HUES48 (cell line): ENCODE results near the gene LUC7L2.

Source experiments
- H3K27ac ChIP-seq: one replicate; pipeline ENCODE4 v1.7.0; 2013; ENCODE audit warnings: low read depth, low read length, inconsistent platforms
- H3K27me3 ChIP-seq: 2 replicates; pipeline ENCODE4 v1.6.1; 2013; ENCODE audit warnings: mild to moderate bottlenecking, low read length; ENCODE audit not compliant: control insufficient read depth, insufficient read depth
- H3K36me3 ChIP-seq: 2 replicates; pipeline ENCODE4 v1.6.1; 2013; ENCODE audit warnings: low read length; ENCODE audit not compliant: control insufficient read depth, insufficient read depth
- H3K4me1 ChIP-seq: 2 replicates; pipeline ENCODE4 v1.6.1; 2013; ENCODE audit warnings: mild to moderate bottlenecking, low read length; ENCODE audit not compliant: control insufficient read depth, insufficient read depth
- H3K4me3 ChIP-seq: 2 replicates; pipeline ENCODE4 v1.5.1; 2013; ENCODE audit warnings: mild to moderate bottlenecking, low read depth, low read length
- H3K9ac ChIP-seq: 2 replicates; pipeline ENCODE4 v1.6.1; 2013; ENCODE audit warnings: mild to moderate bottlenecking, low read depth, low read length, moderate library complexity
- H3K9me3 ChIP-seq: 2 replicates; pipeline ENCODE4 v1.6.1; 2013; ENCODE audit warnings: low read length; ENCODE audit not compliant: control insufficient read depth, insufficient read depth

LUC7L2 gene

GRCh38 chr7:139370301-139370942 lies 10.7 kb downstream of the LUC7L2 start:
- no peaks in the 10 kb centered on the region for H3K9me3 ChIP-seq
- no peak overlapping the region for H3K4me3 ChIP-seq
- H3K36me3 ChIP-seq = peaks cover 33% of the 10 kb centered on the region
- peaks cover 43% of the 10 kb centered on the region for H3K4me1 ChIP-seq
- peak overlapping the region; percentile 24 for H3K27ac ChIP-seq
- no peak overlapping the region for H3K9ac ChIP-seq
- no peaks in the 10 kb centered on the region for H3K27me3 ChIP-seq

- H3K36me3 ChIP-seq = peaks cover 33% of the 10 kb centered on the region
Observed at GRCh38 chr7:139370943-139371313, 11.2 kb downstream of the LUC7L2 start.

GRCh38 chr7:139374246-139374645 lies 14.6 kb downstream of the LUC7L2 start:
- peaks cover 40% of the 10 kb centered on the region for H3K4me1 ChIP-seq
- H3K9ac ChIP-seq = no peak overlapping the region
- H3K27me3 ChIP-seq = no peaks in the 10 kb centered on the region
- H3K27ac ChIP-seq = no peak overlapping the region
- H3K9me3 ChIP-seq = no peaks in the 10 kb centered on the region
- no peak overlapping the region for H3K4me3 ChIP-seq
- H3K36me3 ChIP-seq = peaks cover 47% of the 10 kb centered on the region

More at GRCh38 chr7:139370943-139371313, 11.2 kb downstream of the LUC7L2 start:
- H3K9me3 ChIP-seq = no peaks in the 10 kb centered on the region
- H3K27me3 ChIP-seq = no peaks in the 10 kb centered on the region
- peaks cover 43% of the 10 kb centered on the region for H3K4me1 ChIP-seq
- H3K4me3 ChIP-seq = no peak overlapping the region
- no peak overlapping the region for H3K9ac ChIP-seq
- H3K27ac ChIP-seq = peak overlapping the region; percentile 24

- Histone ChIP-seq H3K9ac (no peak overlapping the region), H3K4me1 (no peaks in the 10 kb centered on the region), H3K9me3 (no peaks in the 10 kb centered on the region), H3K27me3 (no peaks in the 10 kb centered on the region), H3K4me3 (no peak overlapping the region), H3K27ac (no peak overlapping the region), H3K36me3 (peaks cover 73% of the 10 kb centered on the region)
Observed at GRCh38 chr7:139382439-139382838, 22.7 kb downstream of the LUC7L2 start.

GRCh38 chr7:139384611-139385010 lies 24.9 kb downstream of the LUC7L2 start:
- H3K36me3 ChIP-seq = peaks cover 70% of the 10 kb centered on the region
- no peaks in the 10 kb centered on the region for H3K4me1 ChIP-seq
- H3K27me3 ChIP-seq = no peaks in the 10 kb centered on the region

GRCh38 chr7:139387594-139387993 lies 27.9 kb downstream of the LUC7L2 start:
- no peaks in the 10 kb centered on the region for H3K27me3 ChIP-seq
- H3K4me1 ChIP-seq = no peaks in the 10 kb centered on the region
- H3K9ac ChIP-seq = no peak overlapping the region
- no peak overlapping the region for H3K27ac ChIP-seq
- no peak overlapping the region for H3K4me3 ChIP-seq
- H3K36me3 ChIP-seq = peaks cover 63% of the 10 kb centered on the region
- no peaks in the 10 kb centered on the region for H3K9me3 ChIP-seq

More at GRCh38 chr7:139384611-139385010, 24.9 kb downstream of the LUC7L2 start:
- H3K9me3 ChIP-seq = no peaks in the 10 kb centered on the region
- no peak overlapping the region for H3K4me3 ChIP-seq
- H3K9ac ChIP-seq = no peak overlapping the region
- H3K27ac ChIP-seq = no peak overlapping the region

- peaks cover 64% of the 10 kb centered on the region for H3K36me3 ChIP-seq
Observed at GRCh38 chr7:139389091-139389490, 29.4 kb downstream of the LUC7L2 start.

GRCh38 chr7:139389774-139390173 lies 30.1 kb downstream of the LUC7L2 start:
- H3K4me1 ChIP-seq = no peaks in the 10 kb centered on the region
- H3K9ac ChIP-seq = no peak overlapping the region
- H3K36me3 ChIP-seq = peaks cover 61% of the 10 kb centered on the region
- H3K27me3 ChIP-seq = no peaks in the 10 kb centered on the region
- H3K4me3 ChIP-seq = no peak overlapping the region
- no peaks in the 10 kb centered on the region for H3K9me3 ChIP-seq
- H3K27ac ChIP-seq = no peak overlapping the region

More at GRCh38 chr7:139389091-139389490, 29.4 kb downstream of the LUC7L2 start:
- no peaks in the 10 kb centered on the region for H3K27me3 ChIP-seq
- H3K27ac ChIP-seq = no peak overlapping the region
- H3K9ac ChIP-seq = no peak overlapping the region
- H3K4me3 ChIP-seq = no peak overlapping the region
- H3K9me3 ChIP-seq = no peaks in the 10 kb centered on the region
- no peaks in the 10 kb centered on the region for H3K4me1 ChIP-seq

GRCh38 chr7:139393621-139394211 lies 34.0 kb downstream of the LUC7L2 start:
- H3K4me3 ChIP-seq = no peak overlapping the region
- no peak overlapping the region for H3K27ac ChIP-seq
- peaks cover 56% of the 10 kb centered on the region for H3K36me3 ChIP-seq
- H3K27me3 ChIP-seq = no peaks in the 10 kb centered on the region
- no peak overlapping the region for H3K9ac ChIP-seq
- no peaks in the 10 kb centered on the region for H3K9me3 ChIP-seq
- no peaks in the 10 kb centered on the region for H3K4me1 ChIP-seq

GRCh38 chr7:139394540-139394939 lies 34.8 kb downstream of the LUC7L2 start:
- Histone ChIP-seq H3K4me1 (no peaks in the 10 kb centered on the region), H3K27me3 (no peaks in the 10 kb centered on the region), H3K9ac (no peak overlapping the region), H3K9me3 (no peaks in the 10 kb centered on the region), H3K27ac (no peak overlapping the region), H3K36me3 (peaks cover 61% of the 10 kb centered on the region), H3K4me3 (no peak overlapping the region)

- no peaks in the 10 kb centered on the region for H3K9me3 ChIP-seq
- no peaks in the 10 kb centered on the region for H3K27me3 ChIP-seq
- no peak overlapping the region for H3K9ac ChIP-seq
- H3K4me3 ChIP-seq = no peak overlapping the region
- H3K4me1 ChIP-seq = no peaks in the 10 kb centered on the region
- H3K36me3 ChIP-seq = peaks cover 66% of the 10 kb centered on the region
- H3K27ac ChIP-seq = no peak overlapping the region
Observed at GRCh38 chr7:139396323-139396951, 36.7 kb downstream of the LUC7L2 start.
